Choroid plexus epithelial cell (primary cell): Measurements from ENCODE around the gene RRAD.

Experiments used
- DNase-seq: peaks from one replicate; pipeline ENCODE4 v3.0.0-alpha.2; 2010; ENCODE audit warnings: low read depth
- H3K4me3 ChIP-seq: 2 replicates; pipeline ENCODE4 v1.5.1; 2011; ENCODE audit warnings: low read depth, mild to moderate bottlenecking, control low read depth, low read length, moderate library complexity
- CTCF ChIP-seq: conservative IDR thresholded peaks from 2 replicates; pipeline ENCODE4 v1.5.1; 2011; ENCODE audit warnings: low read depth, mild to moderate bottlenecking, control low read depth, inconsistent platforms, low read length, moderate library complexity

Gene RRAD

GRCh38 chr16:66924527-66925321, 611 bp downstream of the RRAD start:
- TF ChIP-seq CTCF: no peak
- no peak for DNase-seq
- H3K4me3 ChIP-seq: peak overlapping the region; percentile 48

GRCh38 chr16:66923866-66924265, 1.5 kb downstream of the RRAD start:
- no peak for DNase-seq
- no peak overlapping the region for H3K4me3 ChIP-seq
- no peak for TF ChIP-seq CTCF

GRCh38 chr16:66923247-66923731, 2.0 kb downstream of the RRAD start:
- peak; percentile 78 for DNase-seq
- TF ChIP-seq CTCF: no peak
- no peak overlapping the region for H3K4me3 ChIP-seq

- DNase-seq: no peak
- TF ChIP-seq CTCF: no peak
Measured at GRCh38 chr16:66921729-66922450, 3.4 kb downstream of the RRAD start.

GRCh38 chr16:66920924-66921680, 4.2 kb downstream of the RRAD start:
- TF ChIP-seq CTCF: no peak
- DNase-seq: no peak
- H3K4me3 ChIP-seq: no peak overlapping the region

More at GRCh38 chr16:66921729-66922450, 3.4 kb downstream of the RRAD start:
- H3K4me3 ChIP-seq: no peak overlapping the region

- TF ChIP-seq CTCF: no peak
- DNase-seq: no peak
- no peak overlapping the region for H3K4me3 ChIP-seq
Measured at GRCh38 chr16:66920299-66920590, 5.1 kb downstream of the RRAD start.
